ENCODE results near the gene HSBP1L1. TPM values are rescaled to one million over a fixed set of nuclear protein-coding genes. Genes with fewer than 3 reads are reported as not detected.

The HSBP1L1 gene
- total and polyA plus RNA-seq, 2 of the 8 experiments (the other 6 are each of a cell fraction or from before 2014, with no cell fraction given) = 1.0 to 1.3 TPM

DNA sequence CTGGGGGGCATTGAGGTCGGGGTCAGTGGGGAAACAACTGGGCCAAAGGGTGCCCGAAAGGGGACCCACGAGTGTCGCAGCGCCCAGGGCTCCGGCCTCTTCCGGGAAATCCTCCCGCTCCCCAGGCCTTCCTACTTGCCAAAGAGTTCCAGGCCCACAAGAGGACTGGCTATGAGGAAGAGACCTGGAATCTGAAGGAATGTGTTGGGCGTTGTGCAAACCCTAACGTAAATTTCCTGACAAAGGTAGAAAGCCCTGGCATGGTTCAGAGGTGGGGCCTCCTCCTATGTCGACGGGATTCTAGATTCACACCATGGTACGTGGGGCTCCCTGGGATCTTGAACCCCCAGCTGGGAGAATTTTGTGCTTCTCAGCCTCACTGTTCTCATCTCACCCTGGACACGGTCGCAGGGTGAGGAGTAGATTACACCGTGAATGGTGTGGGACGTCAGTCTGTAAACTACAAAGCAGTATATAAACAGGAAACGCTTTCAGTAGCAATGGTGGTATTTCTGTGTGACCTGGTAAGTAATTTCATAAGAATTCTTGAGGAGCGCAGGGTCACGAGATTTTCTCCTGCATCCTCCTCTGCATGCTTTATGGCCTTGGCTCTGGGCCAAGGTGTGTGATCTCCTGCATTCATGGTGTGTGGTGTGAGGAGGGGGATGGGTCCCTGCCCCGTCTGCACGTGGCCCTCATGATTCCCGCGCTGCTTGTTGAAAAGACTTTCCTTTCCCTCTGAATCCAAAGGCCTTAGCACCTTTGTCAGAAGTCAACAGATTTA is 868 bp downstream of the HSBP1L1 start:
- Histone ChIP-seq H3K14ac (ENCODE audit: insufficient read length) (no peak overlapping the region), H2BK15ac (ENCODE audit: low read length) (no peak overlapping the region), H3K4me1 (replicated peaks in 1 of 4; ENCODE audit: control insufficient read depth in 3 of 4, insufficient read depth in 4 of 4, low read length in 3 of 4) (peaks cover 2 to 16% (median 14%) of the 10 kb centered on the region in 4 experiments; a peak in 6 of 7 replicates), H4K8ac (ENCODE audit: extremely low read depth, insufficient read depth, low read length) (peak overlapping the region; percentile 28), H3K27ac (ENCODE audit: low read depth, low read length) (no peak overlapping the region), H3K79me2 (ENCODE audit: control insufficient read depth in 1 of 2, insufficient read depth in 2 of 2, low read length in 2 of 2) (no peaks in the 10 kb centered on the region), H3K23ac (ENCODE audit: insufficient read length) (no peak overlapping the region), H2BK5ac (ENCODE audit: low read depth, low read length) (0 out of 2 replicates have a peak overlapping the region, but pooled peaks have one; percentile 35), H2AFZ (ENCODE audit: low read length) (no peak overlapping the region), H3K9ac (replicated peaks in 1 of 4; ENCODE audit: extremely low read depth in 1 of 4, low read depth in 3 of 4, low read length in 3 of 4) (peak overlapping the region in 1 of 4 experiments; percentile 34; a peak in 1 of 7 replicates), H3K36me3 (ENCODE audit: control insufficient read depth in 2 of 4, insufficient read depth in 4 of 4, low read length in 3 of 4) (peaks cover 0 to 2% (median 0%) of the 10 kb centered on the region in 4 experiments; a peak in 2 of 8 replicates), H3K79me1 (ENCODE audit: low read depth, low read length) (no peaks in the 10 kb centered on the region), H2BK120ac (replicated peaks; ENCODE audit: low read depth, low read length) (no peak overlapping the region), H3K56ac (replicated peaks; ENCODE audit: insufficient read length, low read depth, low read length) (no peak overlapping the region), H4K5ac (ENCODE audit: insufficient read length, low read depth, low read length) (no peak overlapping the region), H3K27me3 (replicated peaks in 1 of 4; ENCODE audit: control insufficient read depth in 3 of 4, extremely low read depth in 1 of 4, insufficient read depth in 3 of 4, low read length in 3 of 4) (peaks cover 3 to 44% (median 38%) of the 10 kb centered on the region in 4 experiments), H2BK12ac (ENCODE audit: low read depth, low read length) (no peak overlapping the region), H3K18ac (ENCODE audit: extremely low read depth, low read length) (peak overlapping the region; percentile 60; the same call in 1 of the 2 replicates), H3K4ac (replicated peaks; ENCODE audit: insufficient read length, low read depth, low read length) (no peak overlapping the region), H3K4me2 (ENCODE audit: insufficient read depth in 1 of 2, low read depth in 2 of 2, low read length in 2 of 2) (peak overlapping the region; percentile 40 to 70), H4K20me1 (replicated peaks in 1 of 2; ENCODE audit: control insufficient read depth in 1 of 2, insufficient read depth in 2 of 2, low read length in 2 of 2) (peaks cover 2 to 10% of the 10 kb centered on the region in 2 experiments), H4K91ac (replicated peaks; ENCODE audit: insufficient read length, low read length) (no peak overlapping the region), H2BK20ac (ENCODE audit: low read length) (no peak overlapping the region), H2AK5ac (ENCODE audit: low read depth, low read length) (peak overlapping the region; percentile 93; the same call in 1 of the 2 replicates), H3K4me3 (ENCODE audit: extremely low read depth in 1 of 4, insufficient read depth in 2 of 4, low read depth in 3 of 4, low read length in 4 of 4) (peak overlapping the region in 1 of 4 experiments; percentile 64; a peak in 3 of 8 replicates), H3K9me3 (ENCODE audit: insufficient read depth in 2 of 2, low read depth in 1 of 2, low read length in 1 of 2) (no peaks in the 10 kb centered on the region), H3K23me2 (ENCODE audit: low read depth, low read length) (peaks cover 2% of the 10 kb centered on the region; the same call in 1 of the 2 replicates)
- CTCF ChIA-PET (ENCODE audit: partially characterized antibody) = interaction anchor here (3.2 kb wide), 1 partner anchor 22 kb away, joined by 9 read pairs; no protein-coding TSS in a partner anchor
- POLR2A ChIA-PET (ENCODE audit: partially characterized antibody) = interaction anchor here (0.9 to 2.1 kb wide), 5 partner anchors 11 to 143 kb away, joined by 3 to 8 read pairs (median 5); no protein-coding TSS in a partner anchor
- DNase-seq (ENCODE audit: low read depth in 1 of 2, low spot score in 2 of 2) (peak in 1 of 2 experiments; percentile 64), FAIRE-seq (no peak)
- WGBS, 2 experiments (ENCODE audit: extremely low coverage in 1 of 2, insufficient coverage in 1 of 2, insufficient read length in 1 of 2, insufficient replicate concordance in 2 of 2, low coverage in 1 of 2, low lambda C conversion rate in 2 of 2, missing lambda C conversion rate in 1 of 2) = 66% methylated on average over 21 of the region's 24 CpGs; no CpG with 5 or more reads in 1 of the 2 experiments
- no peak for TF ChIP-seq NANOG (IDR thresholded peaks at IDR 0.05; ENCODE audit: insufficient read depth, low read depth, low read length, poor library complexity, severe bottlenecking)
- TF ChIP-seq, protein P1, sequence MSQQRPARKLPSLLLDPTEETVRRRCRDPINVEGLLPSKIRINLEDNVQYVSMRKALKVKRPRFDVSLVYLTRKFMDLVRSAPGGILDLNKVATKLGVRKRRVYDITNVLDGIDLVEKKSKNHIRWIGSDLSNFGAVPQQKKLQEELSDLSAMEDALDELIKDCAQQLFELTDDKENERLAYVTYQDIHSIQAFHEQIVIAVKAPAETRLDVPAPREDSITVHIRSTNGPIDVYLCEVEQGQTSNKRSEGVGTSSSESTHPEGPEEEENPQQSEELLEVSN (IDR thresholded peaks at IDR 0.05) = peak; percentile 95
- no peak for TF ChIP-seq SAP30 (IDR thresholded peaks at IDR 0.05; ENCODE audit: insufficient read depth, insufficient replicate concordance, low read length)
- TF ChIP-seq, protein P2, sequence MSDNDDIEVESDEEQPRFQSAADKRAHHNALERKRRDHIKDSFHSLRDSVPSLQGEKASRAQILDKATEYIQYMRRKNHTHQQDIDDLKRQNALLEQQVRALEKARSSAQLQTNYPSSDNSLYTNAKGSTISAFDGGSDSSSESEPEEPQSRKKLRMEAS (IDR thresholded peaks at IDR 0.05) = peak; percentile 95
- TF ChIP-seq POLR2AphosphoS5 (IDR thresholded peaks at IDR 0.05; ENCODE audit: low read depth, low read length) = peak; percentile 42; the same call in 1 of the 2 replicates
